PC-3 (cell line): ENCODE data around the gene LLGL2. TPM values are rescaled to one million over a fixed set of nuclear protein-coding genes. Genes with fewer than 3 reads are reported as not detected.

Experiments
- ATAC-seq: fragments of 200-7000 bp; cut with Tn5 transposase; 2 replicates; pipeline ENCODE4 v1.9.1; 2020; ENCODE audit warnings: mild to moderate bottlenecking, moderate library complexity
- BruUV-seq: library from RNA; stranded (reverse); fragments of 400-500 nt; replicated peaks from 2 replicates; lab custom pipeline; 2021; lab: Mats Ljungman, UMichigan
- CTCF ChIA-PET: fragments of 300-600 bp; sonication (Branson Sonifier 250); formaldehyde crosslinking; loops from one replicate; lab custom pipeline; 2022; ENCODE audit warnings: antibody characterized with exemption; lab: Charles Lee
- POLR2A ChIA-PET: fragments of 300-600 bp; sonication (Branson Sonifier 250); formaldehyde crosslinking; loops from one replicate; lab custom pipeline; 2022; ENCODE audit warnings: antibody characterized with exemption; ENCODE audit not compliant: unreplicated experiment; lab: Charles Lee
- DNase-seq: peaks from one replicate; pipeline ENCODE4 v3.0.0-alpha.2; 2015
- H2AFZ ChIP-seq: fragments of 300-600 bp; sonication (generic); 2 replicates; pipeline ENCODE4 v1.6.0; 2016; ENCODE audit warnings: antibody characterized with exemption, low read length
- H3F3A ChIP-seq: fragments of 300-600 bp; sonication (generic); one replicate; pipeline ENCODE4 v1.6.0; 2017; ENCODE audit warnings: antibody characterized with exemption, low read length, control low read depth, mild to moderate bottlenecking; ENCODE audit not compliant: unreplicated experiment
- H3K27ac ChIP-seq: fragments of 300-600 bp; sonication (generic); 2 replicates; pipeline ENCODE4 v1.5.1; 2016; ENCODE audit warnings: mild to moderate bottlenecking, low read length
- H3K27me3 ChIP-seq: fragments of 300-600 bp; sonication (generic); 2 replicates; pipeline ENCODE4 v1.6.1; 2016; ENCODE audit warnings: low read length, mixed read lengths
- H3K36me3 ChIP-seq: fragments of 300-600 bp; sonication (generic); 2 replicates; pipeline ENCODE4 v1.6.1; 2016; ENCODE audit warnings: low read depth, mixed run types, low read length, mixed read lengths
- H3K4me1 ChIP-seq: fragments of 300-600 bp; sonication (generic); 2 replicates; pipeline ENCODE4 v1.5.1; 2016; ENCODE audit warnings: low read length; ENCODE audit not compliant: insufficient read depth
- H3K4me2 ChIP-seq: fragments of 300-600 bp; sonication (generic); 2 replicates; pipeline ENCODE4 v1.6.0; 2016; ENCODE audit warnings: low read length
- H3K4me3 ChIP-seq: fragments of 300-600 bp; sonication (generic); 2 replicates; pipeline ENCODE4 v1.5.1; 2016; ENCODE audit warnings: mild to moderate bottlenecking, low read length, mixed read lengths
- H3K79me2 ChIP-seq: fragments of 300-600 bp; sonication (generic); 2 replicates; pipeline ENCODE4 v1.6.1; 2017; ENCODE audit warnings: low read length, mixed read lengths
- H3K9ac ChIP-seq: fragments of 300-600 bp; sonication (generic); 2 replicates; pipeline ENCODE4 v1.6.0; 2016; ENCODE audit warnings: mild to moderate bottlenecking, low read length
- H3K9me2 ChIP-seq: fragments of 300-600 bp; sonication (generic); replicated peaks from 2 replicates; pipeline ENCODE4 v1.6.1; 2016; ENCODE audit warnings: mixed run types, low read length, mixed read lengths
- H3K9me3 ChIP-seq: fragments of 300-600 bp; sonication (generic); 2 replicates; pipeline ENCODE4 v1.6.1; 2016; ENCODE audit warnings: low read length, mixed read lengths
- H4K20me1 ChIP-seq: fragments of 300-600 bp; sonication (generic); 2 replicates; pipeline ENCODE4 v1.6.1; 2016; ENCODE audit warnings: low read length, mixed read lengths
- EZH2 ChIP-seq: fragments of 300-600 bp; sonication (generic); IDR thresholded peaks from one replicate; pipeline ENCODE4 v1.6.1; 2017; ENCODE audit warnings: antibody characterized with exemption, mild to moderate bottlenecking, low read length; ENCODE audit not compliant: unreplicated experiment
- EZH2phosphoT487 ChIP-seq: fragments of 300-600 bp; sonication (generic); IDR thresholded peaks from 2 replicates; pipeline ENCODE4 v1.6.1; 2018; ENCODE audit warnings: mild to moderate bottlenecking, antibody characterized with exemption, low read length, borderline replicate concordance
- intact Hi-C: fragments of 100-400 bp; cut with micrococcal nuclease; formaldehyde crosslinking; loops from 2 replicates; pipeline ENCODE4 v1.9.0; 2023
- total RNA-seq: library from RNA; depleted of rRNA; stranded (reverse); fragments of >200 nt; gene quantifications from 2 replicates; pipeline ENCODE4 v1.2.3, GENCODE V29; 2014
- TF ChIP-seq, protein P1 (sequence below): fragments of 300-600 bp; sonication (generic); conservative IDR thresholded peaks from 2 replicates; pipeline ENCODE4 v1.5.1; 2017; ENCODE audit warnings: antibody characterized with exemption, low read depth, mild to moderate bottlenecking, low read length

LLGL2 gene
- total RNA-seq, 1 experiment from 2014 or later: 92.9 TPM

DNA sequence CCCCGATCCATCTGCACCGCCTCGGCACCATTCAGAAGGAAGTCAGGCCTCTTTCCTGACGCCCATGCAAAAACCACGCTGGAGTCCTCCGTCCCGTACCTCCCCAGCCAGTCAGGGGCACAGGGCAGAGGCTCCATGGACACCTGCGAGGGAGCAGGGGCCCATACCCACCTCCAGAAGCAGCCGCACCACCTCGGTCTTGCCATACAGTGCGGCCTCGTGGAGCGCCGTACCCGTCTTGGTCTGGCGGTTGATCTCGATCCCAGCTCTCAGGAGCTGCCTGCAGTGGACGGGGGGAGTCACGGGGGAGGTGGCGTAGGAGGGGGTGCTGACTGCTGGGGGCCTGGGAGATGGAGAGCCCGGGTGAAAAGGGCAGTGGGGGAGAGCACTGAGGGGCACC lies 19.4 kb upstream of the LLGL2 start:
- no peak for DNase-seq
- ATAC-seq: no peak
- Histone ChIP-seq H2AFZ (no peak overlapping the region), H3K9ac (no peak overlapping the region), H3K36me3 (peaks cover 18% of the 10 kb centered on the region; the same call in 1 of the 2 replicates), H3K4me1 (no peaks in the 10 kb centered on the region), H3K9me3 (no peaks in the 10 kb centered on the region), H3F3A (no peaks in the 10 kb centered on the region), H3K27ac (no peak overlapping the region), H3K79me2 (peaks cover 8% of the 10 kb centered on the region; the same call in 1 of the 2 replicates), H3K4me3 (no peak overlapping the region), H3K4me2 (no peak overlapping the region), H4K20me1 (peaks cover 7% of the 10 kb centered on the region), H3K9me2 (no peaks in the 10 kb centered on the region), H3K27me3 (no peaks in the 10 kb centered on the region)
- TF ChIP-seq, protein P1, sequence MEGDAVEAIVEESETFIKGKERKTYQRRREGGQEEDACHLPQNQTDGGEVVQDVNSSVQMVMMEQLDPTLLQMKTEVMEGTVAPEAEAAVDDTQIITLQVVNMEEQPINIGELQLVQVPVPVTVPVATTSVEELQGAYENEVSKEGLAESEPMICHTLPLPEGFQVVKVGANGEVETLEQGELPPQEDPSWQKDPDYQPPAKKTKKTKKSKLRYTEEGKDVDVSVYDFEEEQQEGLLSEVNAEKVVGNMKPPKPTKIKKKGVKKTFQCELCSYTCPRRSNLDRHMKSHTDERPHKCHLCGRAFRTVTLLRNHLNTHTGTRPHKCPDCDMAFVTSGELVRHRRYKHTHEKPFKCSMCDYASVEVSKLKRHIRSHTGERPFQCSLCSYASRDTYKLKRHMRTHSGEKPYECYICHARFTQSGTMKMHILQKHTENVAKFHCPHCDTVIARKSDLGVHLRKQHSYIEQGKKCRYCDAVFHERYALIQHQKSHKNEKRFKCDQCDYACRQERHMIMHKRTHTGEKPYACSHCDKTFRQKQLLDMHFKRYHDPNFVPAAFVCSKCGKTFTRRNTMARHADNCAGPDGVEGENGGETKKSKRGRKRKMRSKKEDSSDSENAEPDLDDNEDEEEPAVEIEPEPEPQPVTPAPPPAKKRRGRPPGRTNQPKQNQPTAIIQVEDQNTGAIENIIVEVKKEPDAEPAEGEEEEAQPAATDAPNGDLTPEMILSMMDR: no peak
- TF ChIP-seq EZH2: no peak
- TF ChIP-seq EZH2phosphoT487: no peak
- ChIA-PET POLR2A (no interaction called here), CTCF (no interaction called here)
- intact Hi-C loops: no loop called here
- BruUV-seq: no TSS peak

DNA sequence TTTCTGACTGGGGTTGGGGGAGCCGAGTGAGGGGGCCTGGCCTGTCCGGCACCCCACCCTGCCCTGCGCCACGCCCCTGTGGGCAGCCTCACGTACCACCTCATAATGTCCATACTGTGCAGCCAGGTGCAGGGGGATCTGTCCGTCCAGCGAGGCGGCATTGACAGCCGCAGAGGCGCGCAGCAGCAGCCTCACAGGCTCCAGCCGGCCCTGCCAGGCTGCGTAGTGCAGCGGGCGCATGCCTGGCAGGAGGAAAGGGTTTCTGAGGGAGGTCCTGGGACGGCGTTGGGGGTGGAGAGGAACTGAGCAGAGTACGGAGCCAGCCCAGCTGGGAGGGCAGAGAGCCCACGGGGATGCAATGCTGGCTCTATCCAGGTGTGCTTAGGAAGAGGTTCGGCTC lies 18.6 kb upstream of the LLGL2 start:
- ChIA-PET CTCF (no interaction called here), POLR2A (no interaction called here)
- H2AFZ ChIP-seq: no peak overlapping the region

More for the DNA sequence above, 18.6 kb upstream of the LLGL2 start:
- DNase-seq (no peak), ATAC-seq (no peak)
- H3F3A ChIP-seq: no peaks in the 10 kb centered on the region
- intact Hi-C loops: no loop called here
- no peak overlapping the region for H3K4me2 ChIP-seq
- peaks cover 15% of the 10 kb centered on the region for H3K79me2 ChIP-seq
- 0 out of 2 replicates have a peak, but pooled peaks cover 6% of the 10 kb centered on the region for H3K4me1 ChIP-seq
- no peaks in the 10 kb centered on the region for H3K27me3 ChIP-seq
- peaks cover 18% of the 10 kb centered on the region; the same call in 1 of the 2 replicates for H3K36me3 ChIP-seq
- BruUV-seq: no TSS peak
- H3K4me3 ChIP-seq: no peak overlapping the region
- H3K9me3 ChIP-seq: no peaks in the 10 kb centered on the region
- TF ChIP-seq EZH2: no peak
- TF ChIP-seq EZH2phosphoT487: no peak
- TF ChIP-seq, protein P1: no peak
- no peak overlapping the region for H3K9ac ChIP-seq
- H3K9me2 ChIP-seq: no peaks in the 10 kb centered on the region
- no peak overlapping the region for H3K27ac ChIP-seq
- peaks cover 14% of the 10 kb centered on the region for H4K20me1 ChIP-seq
